Liver (tissue), 3 donors: ENCODE data around the gene LPGAT1.

Experiments
- EGR1 ChIP-seq, 2 donors: IDR thresholded peaks; 2 replicates each; pipeline ENCODE4 v1.6.1; 2016 to 2018; ENCODE audit warnings: antibody characterized with exemption in 2 of 2, low read depth in 2 of 2
- RAD21 ChIP-seq, 2 donors: IDR thresholded peaks; 2 replicates each; pipeline ENCODE4 v1.6.1; 2016; ENCODE audit warnings: antibody characterized with exemption in 2 of 2, mild to moderate bottlenecking in 2 of 2
- SP1 ChIP-seq: IDR thresholded peaks from 2 replicates; pipeline ENCODE4 v1.6.1; 2018; ENCODE audit warnings: antibody characterized with exemption, mild to moderate bottlenecking
- TF ChIP-seq, protein P1 (sequence below): fragments of 150-350 bp; IDR thresholded peaks from 2 replicates; pipeline ENCODE4 v1.5.1; 2017; ENCODE audit warnings: improper control_type of control experiment, low read depth, low read length; ENCODE audit not compliant: missing input control
- donor health status: healthy.
- donor health status: healthy.

DNA sequence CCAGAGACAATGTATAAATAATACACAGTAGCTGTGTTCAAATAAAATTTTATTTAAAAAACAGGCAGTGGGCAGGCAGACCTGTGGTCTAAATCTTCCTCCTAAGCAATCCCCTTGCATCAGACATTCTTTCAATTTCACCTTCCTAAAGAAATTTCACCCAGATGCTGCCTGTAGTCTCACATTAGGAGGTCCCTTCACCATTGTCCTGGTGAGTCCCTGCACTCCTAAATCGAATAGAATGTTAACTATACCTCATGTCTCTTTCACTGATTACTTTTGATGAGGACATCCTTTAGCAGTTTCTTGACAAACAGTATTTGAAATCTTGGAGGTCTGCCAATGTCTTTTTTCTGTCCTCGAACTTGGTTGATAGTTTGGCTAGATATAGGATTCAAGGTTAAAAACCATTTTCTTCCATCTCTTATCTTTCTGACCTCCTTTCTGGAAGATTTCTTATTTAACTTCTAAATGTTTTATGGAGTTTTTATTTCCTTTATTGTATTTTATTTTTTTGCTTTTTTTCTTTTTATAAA lies 77.5 kb downstream of the LPGAT1 start:
- no peak for TF ChIP-seq RAD21 (IDR thresholded peaks at IDR 0.05)
- TF ChIP-seq, protein P1, sequence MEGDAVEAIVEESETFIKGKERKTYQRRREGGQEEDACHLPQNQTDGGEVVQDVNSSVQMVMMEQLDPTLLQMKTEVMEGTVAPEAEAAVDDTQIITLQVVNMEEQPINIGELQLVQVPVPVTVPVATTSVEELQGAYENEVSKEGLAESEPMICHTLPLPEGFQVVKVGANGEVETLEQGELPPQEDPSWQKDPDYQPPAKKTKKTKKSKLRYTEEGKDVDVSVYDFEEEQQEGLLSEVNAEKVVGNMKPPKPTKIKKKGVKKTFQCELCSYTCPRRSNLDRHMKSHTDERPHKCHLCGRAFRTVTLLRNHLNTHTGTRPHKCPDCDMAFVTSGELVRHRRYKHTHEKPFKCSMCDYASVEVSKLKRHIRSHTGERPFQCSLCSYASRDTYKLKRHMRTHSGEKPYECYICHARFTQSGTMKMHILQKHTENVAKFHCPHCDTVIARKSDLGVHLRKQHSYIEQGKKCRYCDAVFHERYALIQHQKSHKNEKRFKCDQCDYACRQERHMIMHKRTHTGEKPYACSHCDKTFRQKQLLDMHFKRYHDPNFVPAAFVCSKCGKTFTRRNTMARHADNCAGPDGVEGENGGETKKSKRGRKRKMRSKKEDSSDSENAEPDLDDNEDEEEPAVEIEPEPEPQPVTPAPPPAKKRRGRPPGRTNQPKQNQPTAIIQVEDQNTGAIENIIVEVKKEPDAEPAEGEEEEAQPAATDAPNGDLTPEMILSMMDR, result no peak
- no peak for TF ChIP-seq SP1
- TF ChIP-seq EGR1 (IDR thresholded peaks at IDR 0.05; ENCODE audit: low read depth in 2 of 2), result no peak
